Endothelial cell of umbilical vein (primary cell): ENCODE data around the gene PTER. TPM values are rescaled to one million over a fixed set of nuclear protein-coding genes. Genes with fewer than 3 reads are reported as not detected.

Experiments
- BruUV-seq: library from RNA; stranded (reverse); fragments of 400-500 nt; replicated peaks from 2 replicates; lab custom pipeline; 2021; lab: Mats Ljungman, UMichigan
- CTCF ChIA-PET: fragments of 300-600, 350-600 bp; sonication (Branson Sonifier 250); formaldehyde crosslinking; loops from one replicate; lab custom pipeline; 2021; ENCODE audit warnings: antibody characterized with exemption, inconsistent platforms; lab: Charles Lee
- POLR2A ChIA-PET: fragments of 300-600, 350-600 bp; sonication (Branson Sonifier 250); formaldehyde crosslinking; loops from one replicate; lab custom pipeline; 2021; ENCODE audit warnings: antibody characterized with exemption, inconsistent platforms; lab: Charles Lee
- DNase-seq: peaks from one replicate; pipeline ENCODE4 v3.0.0-alpha.2; 2011; ENCODE audit warnings: low read depth, low spot score
- FAIRE-seq: peaks from 2 replicates; lab custom pipeline; 2011; peaks lifted over from hg19 to GRCh38; lab: Jason Lieb, UNC
- H2AFZ ChIP-seq: 2 replicates; pipeline ENCODE4 v1.6.0; 2012; ENCODE audit warnings: low read depth, low read length, control low read depth, inconsistent platforms
- H3K27ac ChIP-seq: 2 replicates; pipeline ENCODE4 v1.5.1; 2011; ENCODE audit warnings: low read depth, mild to moderate bottlenecking, control low read depth, low read length, moderate library complexity; ENCODE audit not compliant: insufficient read depth
- H3K27me3 ChIP-seq, 2 experiments: 2 replicates each; pipeline versions ENCODE4 v1.6.0 to v1.6.1; 2011; ENCODE audit warnings: low read length in 2 of 2, mixed read lengths in 1 of 2; ENCODE audit not compliant: control insufficient read depth in 2 of 2, insufficient read depth in 2 of 2
- H3K36me3 ChIP-seq, 2 experiments: 2 replicates in 1 of 2; 3 replicates in 1 of 2; pipeline ENCODE4 v1.5.1; 2011; ENCODE audit warnings: low read length in 2 of 2, mild to moderate bottlenecking in 1 of 2, moderate library complexity in 1 of 2; ENCODE audit not compliant: control insufficient read depth in 2 of 2, insufficient read depth in 2 of 2; ENCODE audit errors: extremely low read depth in 1 of 2
- H3K4me1 ChIP-seq: 3 replicates; pipeline ENCODE4 v1.5.1; 2011; ENCODE audit warnings: mild to moderate bottlenecking, low read length; ENCODE audit not compliant: control insufficient read depth, insufficient read depth; ENCODE audit errors: extremely low read depth
- H3K4me2 ChIP-seq: 2 replicates; pipeline ENCODE4 v1.6.1; 2011; ENCODE audit warnings: low read length, control low read depth, mixed read lengths; ENCODE audit not compliant: insufficient read depth
- H3K4me3 ChIP-seq, 3 experiments: fragments of 200-600 bp in 1 of 3; sonication (generic), shearing (Covaris generic) in 1 of 3; replicated peaks in 1 of 3; 2 replicates each; pipeline ENCODE4 v1.5.1; 2011 to 2016; ENCODE audit warnings: control low read depth in 3 of 3, low read length in 3 of 3, mild to moderate bottlenecking in 2 of 3, inconsistent platforms in 1 of 3, low read depth in 1 of 3, moderate library complexity in 1 of 3; ENCODE audit not compliant: insufficient read depth in 1 of 3
- H3K79me2 ChIP-seq: 2 replicates; pipeline ENCODE4 v1.6.0; 2012; ENCODE audit warnings: low read length, inconsistent platforms; ENCODE audit not compliant: control insufficient read depth, insufficient read depth
- H3K9ac ChIP-seq: replicated peaks from 2 replicates; pipeline ENCODE3; 2011; ENCODE audit warnings: low read length, control low read depth; ENCODE audit not compliant: insufficient read depth; ENCODE audit errors: extremely low read depth
- H3K9me1 ChIP-seq: replicated peaks from 3 replicates; pipeline ENCODE4 v1.6.0; 2011; ENCODE audit warnings: mild to moderate bottlenecking, low read length; ENCODE audit not compliant: control insufficient read depth, insufficient read depth; ENCODE audit errors: extremely low read depth
- H3K9me3 ChIP-seq: replicated peaks from 2 replicates; pipeline ENCODE4 v1.5.1; 2012; ENCODE audit warnings: low read length, inconsistent platforms; ENCODE audit not compliant: control insufficient read depth, insufficient read depth
- H4K20me1 ChIP-seq: replicated peaks from 2 replicates; pipeline ENCODE3; 2011; ENCODE audit warnings: mild to moderate bottlenecking, low read length; ENCODE audit not compliant: control insufficient read depth, insufficient read depth; ENCODE audit errors: extremely low read depth
- CTCF ChIP-seq, 2 donors: IDR thresholded peaks; 1 replicate in 1 of 2; 2 replicates in 1 of 2; pipeline ENCODE4 v1.5.1; 2011; ENCODE audit warnings: low read length in 2 of 2, mild to moderate bottlenecking in 2 of 2, moderate library complexity in 2 of 2, control low read depth in 1 of 2, inconsistent platforms in 1 of 2, low read depth in 1 of 2; ENCODE audit not compliant: insufficient read depth in 1 of 2; ENCODE audit errors: extremely low read depth in 1 of 2
- EZH2 ChIP-seq: IDR thresholded peaks from 2 replicates; pipeline ENCODE4 v1.6.1; 2012; ENCODE audit warnings: borderline replicate concordance, low read depth, mild to moderate bottlenecking, moderate library complexity, low read length, inconsistent platforms; ENCODE audit not compliant: severe bottlenecking
- FOS ChIP-seq: IDR thresholded peaks from 2 replicates; pipeline ENCODE4 v1.6.1; 2011; ENCODE audit warnings: mild to moderate bottlenecking, low read length, moderate library complexity, borderline replicate concordance; ENCODE audit not compliant: insufficient read depth
- GATA2 ChIP-seq: IDR thresholded peaks from 2 replicates; pipeline ENCODE4 v1.7.0; 2011; ENCODE audit warnings: low read depth, mild to moderate bottlenecking, moderate library complexity, mixed read lengths, low read length; ENCODE audit not compliant: insufficient read length, insufficient read depth
- JUN ChIP-seq: IDR thresholded peaks from 2 replicates; pipeline ENCODE4 v1.6.1; 2011; ENCODE audit warnings: borderline replicate concordance, low read depth; ENCODE audit not compliant: insufficient read length, insufficient read depth
- MAX ChIP-seq: IDR thresholded peaks from 2 replicates; pipeline ENCODE4 v1.6.1; 2011; ENCODE audit not compliant: insufficient read depth, insufficient read length
- MYC ChIP-seq: IDR thresholded peaks from one replicate; pipeline ENCODE4 v1.6.1; 2011; ENCODE audit warnings: mild to moderate bottlenecking, low read depth, low read length
- POLR2A ChIP-seq: IDR thresholded peaks from 2 replicates; pipeline ENCODE4 v1.6.1; 2012; ENCODE audit warnings: low read depth, mild to moderate bottlenecking, control low read depth, low read length
- POLR2AphosphoS5 ChIP-seq: IDR thresholded peaks from 2 replicates; pipeline ENCODE4 v1.6.1; 2012; ENCODE audit warnings: low read depth, mild to moderate bottlenecking, control low read depth, low read length, moderate library complexity; ENCODE audit not compliant: insufficient read depth
- dilution Hi-C: fragments of 300-500 bp; cut with MboI; formaldehyde crosslinking; loops from one replicate; pipeline ENCODE4 v1.15.0; 2019; ENCODE audit warnings: low sequenced_read_pairs; ENCODE audit not compliant: extremely low pct_ligation_motif_present
- intact Hi-C: fragments of 100-400 bp; cut with micrococcal nuclease; formaldehyde crosslinking; loops from one replicate; pipeline ENCODE4 v1.10.0; 2022
- polyA plus RNA-seq, 4 experiments: library from polyadenylated mRNA; depleted of rRNA in 3 of 4; stranded (reverse) in 3 of 4; unstranded in 1 of 4; fragments of >200 nt; gene quantifications; 2 replicates each; pipeline versions ENCODE4 v1.2.1 to v1.2.3, GENCODE V29; 2011 to 2012; ENCODE audit warnings: missing spikeins in 1 of 4
- total RNA-seq: library from RNA; stranded (reverse); gene quantifications from 2 replicates; pipeline ENCODE4 v1.2.3, GENCODE V29; 2021

PTER gene
- total and polyA plus RNA-seq, 2 donors (not counting 3 experiments of a cell fraction or from before 2014, with no cell fraction given): 1.6 to 4.6 TPM

GRCh38 chr10:16521311-16522016, 84.7 kb downstream of the PTER start, which contains the start of gene C1QL3:
TSS of gene C1QL3 (minus strand) at chr10:16521879. CDS start at chr10:16521065, 814 bp downstream.
- Histone ChIP-seq H3K9me1 (no peaks in the 10 kb centered on the region), H3K4me2 (peak within 1 kb of the TSS; percentile 57), H3K9me3 (no peaks in the 10 kb centered on the region), H3K36me3 (no peaks in the 10 kb centered on the region), H3K9ac (no peak within 1 kb of the TSS), H3K4me3 (peak within 1 kb of the TSS; percentile 25 to 43 (median 26)), H2AFZ (peak within 1 kb of the TSS; percentile 68), H3K27ac (no peak within 1 kb of the TSS), H3K27me3 (peaks cover 40 to 76% of the 10 kb centered on the region in 2 experiments), H3K79me2 (no peaks in the 10 kb centered on the region), H3K4me1 (peaks cover 12% of the 10 kb centered on the region), H4K20me1 (no peaks in the 10 kb centered on the region)
- TF ChIP-seq EZH2 (peak; percentile 69), CTCF (IDR thresholded peaks at IDR 0.05; ENCODE audit: extremely low read depth in 1 of 2, insufficient read depth in 1 of 2, low read depth in 1 of 2, low read length in 2 of 2) (no peak)
- ChIA-PET CTCF (interaction anchor here (0.7 to 2.3 kb wide), 7 partner anchors 12 to 642 kb away, joined by 3 to 14 read pairs (median 5); partner anchors contain the start of gene PTER), POLR2A (no interaction called here)
- DNase-seq (no peak), FAIRE-seq (no peak)
- BruUV-seq: no TSS peak
- dilution Hi-C loops (no loop called here), intact Hi-C loops (loop anchor here (2.0 kb wide), 1 partner anchor 255 kb away; no protein-coding TSS in a partner anchor)

- H2AFZ ChIP-seq: no peak overlapping the region
- no peak overlapping the region for H3K27ac ChIP-seq
- H3K9ac ChIP-seq: no peak overlapping the region
- POLR2A ChIA-PET: no interaction called here
- peaks cover 34 to 50% of the 10 kb centered on the region in 2 experiments for H3K27me3 ChIP-seq
- FAIRE-seq (no peak), DNase-seq (no peak)
- no peaks in the 10 kb centered on the region for H3K79me2 ChIP-seq
- TF ChIP-seq CTCF (IDR thresholded peaks at IDR 0.05; ENCODE audit: extremely low read depth in 1 of 2, insufficient read depth in 1 of 2, low read depth in 1 of 2, low read length in 2 of 2) (no peak), JUN (no peak), MYC (no peak), GATA2 (no peak), POLR2AphosphoS5 (no peak), FOS (no peak), POLR2A (no peak), EZH2 (no peak), MAX (no peak)
- dilution Hi-C loops: no loop called here
- no peak overlapping the region for H3K4me2 ChIP-seq
- no TSS peak for BruUV-seq
- intact Hi-C loops: no loop called here
- H3K36me3 ChIP-seq: no peaks in the 10 kb centered on the region
- no peak overlapping the region for H3K4me3 ChIP-seq
- CTCF ChIA-PET: interaction anchor here (1.2 to 2.0 kb wide), 2 partner anchors 18 to 250 kb away, joined by 3 to 7 read pairs; no protein-coding TSS in a partner anchor
- H3K9me3 ChIP-seq: no peaks in the 10 kb centered on the region
- H3K4me1 ChIP-seq: no peaks in the 10 kb centered on the region
- no peaks in the 10 kb centered on the region for H3K9me1 ChIP-seq
- no peaks in the 10 kb centered on the region for H4K20me1 ChIP-seq
These were observed 90.6 kb downstream of the PTER start for GRCh38 chr10:16527452-16527851.
